Measurements from ENCODE around the gene ZNF652. TPM values are rescaled to one million over a fixed set of nuclear protein-coding genes. Genes with fewer than 3 reads are reported as not detected.
"Not testable (repeated sequence)": the region's sequence is repeated elsewhere in the genome, so short reads cannot be mapped to it uniquely, and the experiment has no call there.

The ZNF652 gene
- total and polyA plus RNA-seq, 2 of the 4 experiments (the other 2 are of a cell fraction), result 3.6 to 8.8 TPM

- BruUV-seq (replicated peaks), result no TSS peak
- Histone ChIP-seq H4K91ac (ENCODE audit: insufficient read depth, low read depth, low read length) (no peak overlapping the region), H4K8ac (ENCODE audit: low read depth in 2 of 2, low read length in 2 of 2) (no peak overlapping the region), H3K27ac (ENCODE audit: insufficient read depth, low read length) (no peak overlapping the region), H3K4me2 (ENCODE audit: low read depth, low read length) (no peak overlapping the region), H2BK120ac (ENCODE audit: low read depth, low read length) (no peak overlapping the region), H3K9me3 (ENCODE audit: control insufficient read depth, insufficient read depth, low read length) (no peaks in the 10 kb centered on the region), H2AK5ac (ENCODE audit: low read depth, low read length) (no peak overlapping the region), H3K4me3 (ENCODE audit: insufficient read depth, low read depth, low read length) (no peak overlapping the region), H3K9me1 (ENCODE audit: insufficient read depth, low read length) (peaks cover 2% of the 10 kb centered on the region; the same call in 1 of the 2 replicates), H3K79me1 (ENCODE audit: low read depth in 1 of 2, low read length in 2 of 2) (peaks cover 7 to 8% of the 10 kb centered on the region in 2 experiments), H4K5ac (ENCODE audit: low read depth, low read length) (no peak overlapping the region), H2AFZ (replicated peaks; ENCODE audit: low read length, poor library complexity) (no peak overlapping the region), H2BK5ac (ENCODE audit: low read depth, low read length, poor library complexity, severe bottlenecking) (no peak overlapping the region), H3K36me3 (ENCODE audit: control insufficient read depth, insufficient read depth, low read length) (no peaks in the 10 kb centered on the region), H3K14ac (replicated peaks; ENCODE audit: low read depth, low read length) (no peak overlapping the region), H3K4ac (ENCODE audit: low read depth, low read length) (no peak overlapping the region), H2AK9ac (replicated peaks; ENCODE audit: low read depth, low read length, poor library complexity) (no peak overlapping the region), H3K18ac (ENCODE audit: low read depth, low read length) (no peak overlapping the region), H2BK15ac (ENCODE audit: low read depth, low read length) (no peak overlapping the region), H3K4me1 (ENCODE audit: control insufficient read depth, insufficient read depth, low read length) (peaks cover 2% of the 10 kb centered on the region; the same call in 1 of the 2 replicates), H3K27me3 (ENCODE audit: control insufficient read depth, insufficient read depth, low read length) (no peaks in the 10 kb centered on the region), H3K9ac (ENCODE audit: low read depth, low read length) (no peak overlapping the region), H2BK20ac (ENCODE audit: low read depth, low read length) (no peak overlapping the region), H4K20me1 (ENCODE audit: insufficient read depth, low read length) (peaks cover 6% of the 10 kb centered on the region), H3K23ac (ENCODE audit: low read depth, low read length) (no peak overlapping the region), H3K56ac (ENCODE audit: extremely low read depth, insufficient read depth, low read length) (no peak overlapping the region)
- ATAC-seq (ENCODE audit: low read depth), result no peak
- in situ Hi-C loops (cut with MboI; ENCODE audit: low sequenced_read_pairs), result no loop called here
- TF ChIP-seq POLR2A (IDR thresholded peaks at IDR 0.05; ENCODE audit: low read depth, low read length) (no peak), MAZ (IDR thresholded peaks at IDR 0.05; ENCODE audit: borderline replicate concordance, low read depth, low read length) (no peak), RCOR1 (IDR thresholded peaks at IDR 0.05; ENCODE audit: insufficient replicate concordance, low read length) (no peak), CTCF (conservative IDR thresholded peaks at IDR 0.05; ENCODE audit: low read depth, low read length) (peak; percentile 14; the same call in 1 of the 2 replicates)
- dilution Hi-C loops (cut with HindIII; ENCODE audit: low sequenced_read_pairs, unreplicated experiment), result no loop called here
- ChIA-PET POLR2A (ENCODE audit: unreplicated experiment) (no interaction called here), CTCF (no interaction called here)
- DNase-seq, result no peak
- WGBS, 2 experiments (ENCODE audit: extremely low coverage in 2 of 2, insufficient read length in 1 of 2), result no CpG with 5 or more reads among the region's 2 CpGs
- intact Hi-C loops (cut with micrococcal nuclease), result no loop called here
Measured at GRCh38 chr17:49365667-49366066, 3.6 kb upstream of the ZNF652 start.

- CTCF ChIA-PET; H3K4me1 ChIP-seq (ENCODE audit: control insufficient read depth, insufficient read depth, low read length); H2AK5ac ChIP-seq (ENCODE audit: low read depth, low read length); H3K27me3 ChIP-seq (ENCODE audit: control insufficient read depth, insufficient read depth, low read length); dilution Hi-C loops (cut with HindIII; ENCODE audit: low sequenced_read_pairs, unreplicated experiment); H2BK5ac ChIP-seq (ENCODE audit: low read depth, low read length, poor library complexity, severe bottlenecking); H4K5ac ChIP-seq (ENCODE audit: low read depth, low read length); H2BK15ac ChIP-seq (ENCODE audit: low read depth, low read length); H3K9ac ChIP-seq (ENCODE audit: low read depth, low read length); ATAC-seq (ENCODE audit: low read depth); H3K27ac ChIP-seq (ENCODE audit: insufficient read depth, low read length); H3K23ac ChIP-seq (ENCODE audit: low read depth, low read length); in situ Hi-C loops (cut with MboI; ENCODE audit: low sequenced_read_pairs); BruUV-seq (replicated peaks); H3K4me2 ChIP-seq (ENCODE audit: low read depth, low read length); H4K91ac ChIP-seq (ENCODE audit: insufficient read depth, low read depth, low read length); H2BK20ac ChIP-seq (ENCODE audit: low read depth, low read length); H2AFZ ChIP-seq (replicated peaks; ENCODE audit: low read length, poor library complexity); H4K8ac ChIP-seq (ENCODE audit: low read depth in 2 of 2, low read length in 2 of 2); H3K9me1 ChIP-seq (ENCODE audit: insufficient read depth, low read length); H3K4ac ChIP-seq (ENCODE audit: low read depth, low read length); H3K36me3 ChIP-seq (ENCODE audit: control insufficient read depth, insufficient read depth, low read length); POLR2A ChIA-PET (ENCODE audit: unreplicated experiment); H2BK120ac ChIP-seq (ENCODE audit: low read depth, low read length); H3K9me3 ChIP-seq (ENCODE audit: control insufficient read depth, insufficient read depth, low read length); H2AK9ac ChIP-seq (replicated peaks; ENCODE audit: low read depth, low read length, poor library complexity); H3K14ac ChIP-seq (replicated peaks; ENCODE audit: low read depth, low read length); DNase-seq; H3K56ac ChIP-seq (ENCODE audit: extremely low read depth, insufficient read depth, low read length); H3K18ac ChIP-seq (ENCODE audit: low read depth, low read length); H3K4me3 ChIP-seq (ENCODE audit: insufficient read depth, low read depth, low read length); intact Hi-C loops (cut with micrococcal nuclease): not testable (repeated sequence)
- WGBS, 2 experiments (ENCODE audit: extremely low coverage in 2 of 2, insufficient read length in 1 of 2), result no CpG with 5 or more reads among the region's 10 CpGs
- H4K20me1 ChIP-seq (ENCODE audit: insufficient read depth, low read length), result peaks cover 11% of the 10 kb centered on the region
- peaks cover 12 to 14% of the 10 kb centered on the region in 2 experiments for H3K79me1 ChIP-seq (ENCODE audit: low read depth in 1 of 2, low read length in 2 of 2)
Measured at GRCh38 chr17:49365126-49365525, 3.1 kb upstream of the ZNF652 start.

Data from IMR-90 (cell line).